K562 (cell line): ENCODE results near the gene UTRN. TPM values are rescaled to one million over a fixed set of nuclear protein-coding genes. Genes with fewer than 3 reads are reported as not detected.
A peak's percentile ranks its signal among the peaks of the same experiment; 100 is the strongest.

ENCODE experiments used
- ATAC-seq: fragments of 200-7000 bp; cut with Tn5 transposase; 3 replicates; pipeline ENCODE4 v1.9.1; 2020; ENCODE audit warnings: moderate library complexity
- BruUV-seq: library from RNA; stranded (reverse); fragments of 400-500 nt; replicated peaks from 2 replicates; lab custom pipeline; 2021; lab: Mats Ljungman, UMichigan
- CTCF ChIA-PET: fragments of 300-600 bp; formaldehyde crosslinking; extraction: SDS; loops from one replicate; lab custom pipeline; 2021; ENCODE audit warnings: low intra/inter-chr PET ratio; lab: Yijun Ruan, JAX
- POLR2A ChIA-PET: fragments of 300-600, 350-650 bp; sonication (Branson Sonifier 250); formaldehyde crosslinking; extraction: SDS; loops from one replicate; lab custom pipeline; 2021; ENCODE audit warnings: antibody characterized with exemption, inconsistent platforms; lab: Yijun Ruan, JAX
- DNase-seq, 4 experiments: peaks; one replicate each; pipeline versions ENCODE4 v3.0.0 to v3.0.0-alpha.2; 2011 to 2018; ENCODE audit warnings: low spot score in 3 of 4, mixed read lengths in 3 of 4; ENCODE audit errors: extremely low read depth in 1 of 4
- FAIRE-seq: peaks from 2 replicates; lab custom pipeline; 2011; peaks lifted over from hg19 to GRCh38; lab: Jason Lieb, UNC
- H2AFZ ChIP-seq: 2 replicates; pipeline ENCODE4 v1.6.0; 2011; ENCODE audit warnings: low read depth, low read length, control low read depth, inconsistent platforms
- H3K27ac ChIP-seq: fragments of 200-600 bp; 3 replicates; pipeline ENCODE4 v1.8.0; 2011; ENCODE audit warnings: low read depth, mild to moderate bottlenecking, control low read depth, inconsistent platforms, low read length, moderate library complexity, mixed read lengths; ENCODE audit errors: extremely low read depth
- H3K27me3 ChIP-seq, 2 experiments: fragments of 300-600 bp in 1 of 2; 2 replicates in 1 of 2; 3 replicates in 1 of 2; pipeline versions ENCODE4 v1.6.0 to v1.8.0; 2011; ENCODE audit warnings: inconsistent platforms in 2 of 2, low read length in 2 of 2, mild to moderate bottlenecking in 1 of 2, mixed read lengths in 1 of 2, moderate library complexity in 1 of 2; ENCODE audit not compliant: control insufficient read depth in 2 of 2, insufficient read depth in 2 of 2
- H3K36me3 ChIP-seq: fragments of 300-600 bp; 3 replicates; pipeline ENCODE4 v1.8.0; 2011; ENCODE audit warnings: mild to moderate bottlenecking, low read length, inconsistent platforms; ENCODE audit not compliant: control insufficient read depth, insufficient read depth
- H3K4me1 ChIP-seq, 2 experiments: fragments of 200-600 bp in 1 of 2; replicated peaks in 1 of 2; 2 replicates in 1 of 2; 3 replicates in 1 of 2; pipeline versions ENCODE4 v1.5.1 to v1.8.0; 2011; ENCODE audit warnings: inconsistent platforms in 2 of 2, low read length in 2 of 2, mild to moderate bottlenecking in 1 of 2, mixed read lengths in 1 of 2, moderate library complexity in 1 of 2; ENCODE audit not compliant: control insufficient read depth in 2 of 2, insufficient read depth in 2 of 2
- H3K4me2 ChIP-seq: 2 replicates; pipeline ENCODE4 v1.6.1; 2011; ENCODE audit warnings: low read length, control low read depth, inconsistent platforms, mixed read lengths; ENCODE audit not compliant: insufficient read depth
- H3K4me3 ChIP-seq: fragments of 200-600 bp; sonication (generic), shearing (Covaris generic); 2 replicates; pipeline ENCODE4 v1.5.1; 2016; ENCODE audit warnings: control low read depth, inconsistent platforms
- H3K79me2 ChIP-seq: fragments of 200-600 bp; 3 replicates; pipeline ENCODE4 v1.8.0; 2011; ENCODE audit warnings: low read length, inconsistent platforms; ENCODE audit not compliant: control insufficient read depth, insufficient read depth
- H3K9ac ChIP-seq, 2 experiments: 2 replicates each; pipeline versions ENCODE4 v1.6.0 to v1.6.1; 2011; ENCODE audit warnings: low read depth in 2 of 2, low read length in 2 of 2, control low read depth in 1 of 2, inconsistent platforms in 1 of 2, mild to moderate bottlenecking in 1 of 2, mixed read lengths in 1 of 2; ENCODE audit not compliant: insufficient read depth in 1 of 2
- H3K9me1 ChIP-seq: one replicate; pipeline ENCODE4 v1.6.0; 2011; ENCODE audit warnings: inconsistent platforms, mild to moderate bottlenecking, low read length, moderate library complexity; ENCODE audit not compliant: control insufficient read depth, insufficient read depth
- H3K9me3 ChIP-seq: replicated peaks from 2 replicates; pipeline ENCODE4 v1.5.1; 2011; ENCODE audit warnings: low read depth, low read length, inconsistent platforms; ENCODE audit not compliant: control insufficient read depth, insufficient read depth
- H4K20me1 ChIP-seq: replicated peaks from 2 replicates; pipeline ENCODE4 v1.6.1; 2011; ENCODE audit warnings: low read length, inconsistent platforms, mixed read lengths; ENCODE audit not compliant: control insufficient read depth, insufficient read depth
- BCL6 ChIP-seq: fragments of 250-450 bp; sonication (Bioruptor Pico); IDR thresholded peaks from 2 replicates; pipeline ENCODE4 v1.4.0; 2020
- MAZ ChIP-seq, 2 experiments: fragments of 450-650 bp in 1 of 2; sonication (generic) in 1 of 2; formaldehyde crosslinking; IDR thresholded peaks in 1 of 2; conservative IDR thresholded peaks in 1 of 2; 2 replicates each; pipeline versions ENCODE4 v1.4.0 to v1.5.0; 2020; ENCODE audit warnings: mild to moderate bottlenecking in 1 of 2, missing genetic modification reagents in 1 of 2
- MEF2D ChIP-seq: conservative IDR thresholded peaks from 2 replicates; pipeline ENCODE4 v1.6.1; 2016; ENCODE audit warnings: low read depth, missing genetic modification characterization, missing compliant biosample characterization
- RBBP5 ChIP-seq: fragments of 200-600 bp; sonication (generic); IDR thresholded peaks from 2 replicates; pipeline ENCODE4 v1.6.1; 2012; ENCODE audit warnings: borderline replicate concordance, mild to moderate bottlenecking, low read length, control low read depth, inconsistent platforms; ENCODE audit not compliant: insufficient read depth, poor library complexity, severe bottlenecking
- RUNX1 ChIP-seq: sonication (generic); IDR thresholded peaks from 2 replicates; pipeline ENCODE4 v1.6.1; 2016; ENCODE audit warnings: antibody characterized with exemption, low read depth
- SMARCC2 ChIP-seq: fragments of 450-650 bp; IDR thresholded peaks from 2 replicates; pipeline ENCODE4 v1.6.1; 2017; ENCODE audit warnings: antibody characterized with exemption, moderate library complexity, mild to moderate bottlenecking, low read depth
- ZFX ChIP-seq: sonication (generic); formaldehyde crosslinking; IDR thresholded peaks from 2 replicates; pipeline ENCODE4 v1.8.0; 2022; ENCODE audit warnings: mild to moderate bottlenecking, missing genetic modification reagents, moderate library complexity
- WGBS: fragments of 100-300 bp; shearing (Covaris generic); methylation state at CpG from one replicate; pipeline ENCODE4 v1.1.6; 2016; ENCODE audit warnings: low coverage, mixed read lengths; ENCODE audit not compliant: insufficient coverage; ENCODE audit errors: missing lambda C conversion rate; 5-methylcytosine and 5-hydroxymethylcytosine counted together
- in situ Hi-C: fragments of 300-500 bp; cut with MboI; formaldehyde crosslinking; loops from 4 replicates; pipeline ENCODE4 v1.15.0; 2018; ENCODE audit warnings: inconsistent platforms, mixed read lengths
- intact Hi-C: fragments of 100-400 bp; cut with micrococcal nuclease; formaldehyde crosslinking; loops from 2 replicates; pipeline ENCODE4 v1.14.2; 2022
- polyA plus RNA-seq, 8 experiments: library from polyadenylated mRNA; depleted of rRNA in 4 of 8; stranded (reverse) in 5 of 8; unstranded in 3 of 8; fragments of >200 nt; fragmentation: Nextera tagmentation in 2 of 8; fragmentation: Illumina TruSeq in 1 of 8; extraction: Ambion mirVana in 2 of 8; extraction: Trizol in 1 of 8; gene quantifications; 2 replicates each; pipeline versions ENCODE4 v1.2.1 to v1.2.3, GENCODE V29; 2011 to 2014; ENCODE audit warnings: inconsistent platforms in 1 of 8, missing spikeins in 1 of 8
- total RNA-seq, 7 experiments: library from RNA; depleted of rRNA in 6 of 7; stranded (reverse); fragments of >200 nt in 6 of 7; fragmentation: Illumina TruSeq in 2 of 7; extraction: Trizol in 2 of 7; gene quantifications; 2 replicates each; pipeline versions ENCODE4 v1.2.1 to v1.2.3, GENCODE V29; 2011 to 2021; ENCODE audit warnings: low replicate concordance in 1 of 7
- TF ChIP-seq, protein P1 (sequence below): fragments of 250-450 bp; sonication (Bioruptor Pico); IDR thresholded peaks from 2 replicates; pipeline ENCODE4 v1.9.0; 2021; ENCODE audit warnings: mild to moderate bottlenecking, inconsistent platforms
- TF ChIP-seq, protein P2 (sequence below): fragments of 200-800 bp; sonication (Bioruptor generic); IDR thresholded peaks from 2 replicates; pipeline ENCODE4 v1.6.1; 2017; ENCODE audit warnings: missing genetic modification characterization, missing compliant biosample characterization

The UTRN gene
- total and polyA plus RNA-seq, 9 of the 15 experiments (the other 6 are each of a cell fraction or from before 2014, with no cell fraction given) = 0.94 to 22.4 (median 10.0) TPM

DNA sequence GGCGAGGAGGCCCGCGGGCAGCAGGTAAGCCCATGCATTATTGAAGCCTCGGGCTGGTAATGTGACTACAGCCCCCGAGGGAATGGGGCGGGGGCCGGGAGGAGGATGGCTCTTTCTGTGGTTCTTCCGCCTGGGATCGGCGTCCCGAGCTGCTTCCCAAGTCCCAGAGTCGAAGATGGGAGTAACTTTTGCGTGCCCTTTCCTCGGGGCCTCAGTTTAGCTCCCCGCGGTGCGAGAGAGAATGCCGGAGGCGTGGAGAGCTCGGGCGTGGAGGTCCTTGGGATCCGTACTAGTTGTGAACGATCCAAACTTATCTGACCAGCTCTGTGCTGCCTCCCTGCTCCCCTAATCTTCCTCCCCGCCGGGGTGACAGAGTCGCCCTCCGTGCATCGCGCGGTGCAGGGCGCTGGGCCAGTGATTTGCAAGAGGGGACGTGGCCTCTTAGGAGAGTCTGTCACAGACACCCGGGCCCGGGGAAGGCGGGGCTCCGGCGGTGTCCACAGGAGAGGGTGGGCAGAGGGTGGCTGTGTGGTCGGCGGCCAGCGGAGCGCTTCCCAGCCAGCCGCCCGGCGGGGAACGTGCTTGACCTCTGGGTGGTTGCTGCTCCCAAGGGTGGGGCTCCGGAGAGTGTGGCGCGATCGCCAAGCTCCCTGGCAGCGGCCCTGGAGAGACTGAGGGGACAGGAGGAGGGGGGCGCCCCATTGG is 815 bp downstream of the UTRN start:
- Histone ChIP-seq H3K9ac (peak overlapping the region in 1 of 2 experiments; percentile 61; a peak in 1 of 4 replicates), H4K20me1 (no peaks in the 10 kb centered on the region), H3K9me1 (no peaks in the 10 kb centered on the region), H3K4me2 (peak overlapping the region; percentile 5), H3K79me2 (no peaks in the 10 kb centered on the region), H3K9me3 (no peaks in the 10 kb centered on the region), H3K27ac (no peak overlapping the region), H3K4me3 (peak overlapping the region; percentile 38; the same call in 1 of the 2 replicates), H2AFZ (no peak overlapping the region), H3K4me1 (peaks cover 0 to 27% of the 10 kb centered on the region in 2 experiments; a peak in 3 of 5 replicates), H3K36me3 (no peaks in the 10 kb centered on the region), H3K27me3 (peaks cover 34 to 35% of the 10 kb centered on the region in 2 experiments)
- POLR2A ChIA-PET = interaction anchor here (0.6 to 0.8 kb wide), 2 partner anchors 20 to 25 kb away, joined by 3 read pairs; no protein-coding TSS in a partner anchor
- FAIRE-seq (no peak), ATAC-seq (peak; percentile 56), DNase-seq (peak in 2 of 4 experiments; percentile 11 to 35)
- WGBS = 2% methylated on average over 50 of the region's 51 CpGs
- in situ Hi-C loops (no loop called here), intact Hi-C loops (no loop called here)
- CTCF ChIA-PET = no interaction called here
- TF ChIP-seq RBBP5 (peak; percentile 31), RUNX1 (no peak), ZFX (CRISPR knock-in tag) (0 out of 2 replicates have a peak, but pooled peaks have one; percentile 1), MAZ (CRISPR knock-in tag; conservative IDR thresholded peaks at IDR 0.05 in 1 of 2, IDR thresholded peaks at IDR 0.05 in 1 of 2) (0 out of 4 replicates have a peak, but pooled peaks of 1 of the 2 experiments have one; percentile 18), SMARCC2 (no peak), MEF2D (no peak), BCL6 (CRISPR knock-in tag) (no peak)
- TF ChIP-seq, protein P1, sequence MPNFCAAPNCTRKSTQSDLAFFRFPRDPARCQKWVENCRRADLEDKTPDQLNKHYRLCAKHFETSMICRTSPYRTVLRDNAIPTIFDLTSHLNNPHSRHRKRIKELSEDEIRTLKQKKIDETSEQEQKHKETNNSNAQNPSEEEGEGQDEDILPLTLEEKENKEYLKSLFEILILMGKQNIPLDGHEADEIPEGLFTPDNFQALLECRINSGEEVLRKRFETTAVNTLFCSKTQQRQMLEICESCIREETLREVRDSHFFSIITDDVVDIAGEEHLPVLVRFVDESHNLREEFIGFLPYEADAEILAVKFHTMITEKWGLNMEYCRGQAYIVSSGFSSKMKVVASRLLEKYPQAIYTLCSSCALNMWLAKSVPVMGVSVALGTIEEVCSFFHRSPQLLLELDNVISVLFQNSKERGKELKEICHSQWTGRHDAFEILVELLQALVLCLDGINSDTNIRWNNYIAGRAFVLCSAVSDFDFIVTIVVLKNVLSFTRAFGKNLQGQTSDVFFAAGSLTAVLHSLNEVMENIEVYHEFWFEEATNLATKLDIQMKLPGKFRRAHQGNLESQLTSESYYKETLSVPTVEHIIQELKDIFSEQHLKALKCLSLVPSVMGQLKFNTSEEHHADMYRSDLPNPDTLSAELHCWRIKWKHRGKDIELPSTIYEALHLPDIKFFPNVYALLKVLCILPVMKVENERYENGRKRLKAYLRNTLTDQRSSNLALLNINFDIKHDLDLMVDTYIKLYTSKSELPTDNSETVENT = no peak
- TF ChIP-seq, protein P2, sequence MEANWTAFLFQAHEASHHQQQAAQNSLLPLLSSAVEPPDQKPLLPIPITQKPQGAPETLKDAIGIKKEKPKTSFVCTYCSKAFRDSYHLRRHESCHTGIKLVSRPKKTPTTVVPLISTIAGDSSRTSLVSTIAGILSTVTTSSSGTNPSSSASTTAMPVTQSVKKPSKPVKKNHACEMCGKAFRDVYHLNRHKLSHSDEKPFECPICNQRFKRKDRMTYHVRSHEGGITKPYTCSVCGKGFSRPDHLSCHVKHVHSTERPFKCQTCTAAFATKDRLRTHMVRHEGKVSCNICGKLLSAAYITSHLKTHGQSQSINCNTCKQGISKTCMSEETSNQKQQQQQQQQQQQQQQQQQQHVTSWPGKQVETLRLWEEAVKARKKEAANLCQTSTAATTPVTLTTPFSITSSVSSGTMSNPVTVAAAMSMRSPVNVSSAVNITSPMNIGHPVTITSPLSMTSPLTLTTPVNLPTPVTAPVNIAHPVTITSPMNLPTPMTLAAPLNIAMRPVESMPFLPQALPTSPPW (CRISPR knock-in tag) = 0 out of 2 replicates have a peak, but pooled peaks have one; percentile 9
- BruUV-seq = TSS peak; percentile 31
